HL-60 (cell line): ENCODE measurements around the gene RLN1.
"Not testable (repeated sequence)": the region's sequence is repeated elsewhere in the genome, so short reads cannot be mapped to it uniquely, and the experiment has no call there.

Experiments used
- DNase-seq, 2 experiments: peaks; one replicate each; pipeline ENCODE4 v3.0.0-alpha.2; 2010 to 2020; ENCODE audit warnings: low read depth in 1 of 2, low spot score in 1 of 2
- H3K27ac ChIP-seq: fragments of 250-450 bp; sonication (Bioruptor Pico); replicated peaks from 2 replicates; pipeline ENCODE4 v1.5.1; 2020; ENCODE audit warnings: mild to moderate bottlenecking, moderate library complexity
- H3K27me3 ChIP-seq: fragments of 250-450 bp; sonication (Bioruptor Pico); 2 replicates; pipeline ENCODE4 v1.5.1; 2021; ENCODE audit warnings: mild to moderate bottlenecking, moderate library complexity; ENCODE audit not compliant: insufficient read depth, poor library complexity, severe bottlenecking
- H3K4me3 ChIP-seq: replicated peaks from 2 replicates; pipeline ENCODE4 v1.5.1; 2011; ENCODE audit warnings: mild to moderate bottlenecking, control low read depth, low read length; ENCODE audit not compliant: insufficient read depth
- CTCF ChIP-seq: IDR thresholded peaks from one replicate; pipeline ENCODE4 v1.5.1; 2011; ENCODE audit warnings: low read length, control low read depth, inconsistent platforms; ENCODE audit not compliant: insufficient read depth
- GABPA ChIP-seq: IDR thresholded peaks from 2 replicates; pipeline ENCODE4 v1.6.1; 2012; ENCODE audit warnings: low read depth
- POLR2AphosphoS5 ChIP-seq: IDR thresholded peaks from 2 replicates; pipeline ENCODE4 v1.6.1; 2012; ENCODE audit warnings: low read depth
- REST ChIP-seq: IDR thresholded peaks from 2 replicates; pipeline ENCODE4 v1.6.1; 2012; ENCODE audit warnings: low read depth; ENCODE audit not compliant: insufficient replicate concordance
- SPI1 ChIP-seq: IDR thresholded peaks from 2 replicates; pipeline ENCODE4 v1.6.1; 2012; ENCODE audit warnings: low read depth, mild to moderate bottlenecking, borderline replicate concordance
- long read RNA-seq: library from polyadenylated mRNA; unstranded; transcript quantifications from one replicate; pipeline ENCODE4 v2.0.0, GENCODE V29; 2020

The RLN1 gene
- long read RNA-seq, result 0 reads

- DNase-seq, H3K4me3 ChIP-seq, H3K27me3 ChIP-seq, H3K27ac ChIP-seq: not testable (repeated sequence)
Measured at GRCh38 chr9:5338992-5339981, at the start of gene RLN1. TSS of gene RLN1 (minus strand) at chr9:5339876. CDS start at chr9:5339746, 130 bp downstream.

- H3K27me3 ChIP-seq, result no peaks in the 10 kb centered on the region
- no peak overlapping the region for H3K4me3 ChIP-seq
- DNase-seq, result peak in 1 of 2 experiments; percentile 44
- TF ChIP-seq CTCF, result no peak
- TF ChIP-seq REST, result no peak
- no peak overlapping the region for H3K27ac ChIP-seq
Measured at GRCh38 chr9:5389109-5389732, 49.5 kb upstream of the RLN1 start.

- no peak for TF ChIP-seq GABPA
- TF ChIP-seq SPI1, result peak; percentile 60; the same call in 1 of the 2 replicates
- no peak for TF ChIP-seq POLR2AphosphoS5
- H3K4me3 ChIP-seq, result no peak overlapping the region
- peak in 1 of 2 experiments; percentile 49 for DNase-seq
- H3K27me3 ChIP-seq, result no peaks in the 10 kb centered on the region
- no peak overlapping the region for H3K27ac ChIP-seq
Measured at GRCh38 chr9:5388026-5388819, 48.5 kb upstream of the RLN1 start.

GRCh38 chr9:5384436-5384835, 44.8 kb upstream of the RLN1 start:
- H3K4me3 ChIP-seq, result no peak overlapping the region
- no peaks in the 10 kb centered on the region for H3K27me3 ChIP-seq
- DNase-seq, result no peak
- H3K27ac ChIP-seq, result no peak overlapping the region
- no peak for TF ChIP-seq SPI1
- no peak for TF ChIP-seq GABPA
- TF ChIP-seq CTCF, result no peak
- TF ChIP-seq POLR2AphosphoS5, result no peak

DNA sequence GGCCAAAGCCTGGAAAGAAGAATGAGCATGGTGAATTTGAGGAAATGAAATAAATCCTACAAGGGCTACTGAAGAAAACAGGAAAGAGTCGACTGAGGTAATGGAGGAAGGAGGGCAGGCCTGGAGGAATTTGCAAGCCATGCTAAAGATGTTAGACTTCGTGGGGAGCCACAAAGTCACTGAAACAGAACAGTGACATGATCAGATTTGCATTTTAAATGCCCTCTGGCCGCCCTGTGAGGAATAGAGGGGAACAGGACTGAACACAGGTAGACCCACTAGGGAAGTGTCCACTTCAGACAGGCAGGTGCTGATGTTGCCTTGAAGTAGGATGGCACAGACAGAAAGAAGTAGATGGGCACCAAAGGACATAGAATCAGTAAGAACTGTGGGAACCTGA, 42.8 kb upstream of the RLN1 start:
- no peak for DNase-seq
- TF ChIP-seq REST (no peak), POLR2AphosphoS5 (no peak), SPI1 (no peak), GABPA (no peak)
- Histone ChIP-seq H3K27ac (no peak overlapping the region), H3K4me3 (no peak overlapping the region), H3K27me3 (no peaks in the 10 kb centered on the region)
